Measurements from ENCODE around the gene PDXK. TPM values are rescaled to one million over a fixed set of nuclear protein-coding genes. Genes with fewer than 3 reads are reported as not detected.

The PDXK gene
- total RNA-seq, 2 donors from 2014 or later = 33.7 to 68.9 TPM

DNA sequence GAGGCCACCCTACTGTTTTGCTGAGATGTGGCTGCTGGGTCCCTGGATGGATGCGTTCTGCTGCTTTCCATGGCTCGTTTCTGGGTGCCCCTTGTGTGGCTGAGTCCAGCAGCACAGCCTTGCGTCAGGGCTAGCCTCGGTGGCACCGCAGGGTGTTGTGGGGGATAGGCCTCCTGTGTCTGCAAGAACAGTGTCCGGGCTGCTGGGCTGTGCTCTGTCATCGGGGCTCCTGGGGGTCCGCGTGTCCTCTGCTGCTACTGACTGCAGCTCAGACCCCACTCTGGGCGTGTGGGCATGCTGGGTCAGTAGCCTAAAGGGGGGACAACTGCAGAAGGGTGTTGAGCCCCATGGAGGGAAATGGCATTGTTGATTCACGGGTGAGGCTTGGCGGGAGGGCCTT, 75.4 kb downstream of the PDXK start:
- Histone ChIP-seq H3K27me3 (no peaks in the 10 kb centered on the region), H3K27ac (no peak overlapping the region), H3K4me3 (no peak overlapping the region), H3K4me1 (peaks cover 14% of the 10 kb centered on the region), H3K36me3 (replicated peaks in 1 of 2; ENCODE audit: insufficient read depth in 1 of 2, low read depth in 2 of 2) (peaks cover 18 to 39% of the 10 kb centered on the region in 2 donors), H3K9me3 (no peaks in the 10 kb centered on the region)
- DNase-seq (no peak), ATAC-seq (no peak)
- WGBS, 2 donors = 92% methylated on average over 12 of the region's 12 CpGs; no CpG with 5 or more reads in 1 of the 2 donors
- intact Hi-C loops (cut with DNase I) = no loop called here
- no peak for TF ChIP-seq POLR2A (IDR thresholded peaks at IDR 0.05)
- TF ChIP-seq, protein P1, sequence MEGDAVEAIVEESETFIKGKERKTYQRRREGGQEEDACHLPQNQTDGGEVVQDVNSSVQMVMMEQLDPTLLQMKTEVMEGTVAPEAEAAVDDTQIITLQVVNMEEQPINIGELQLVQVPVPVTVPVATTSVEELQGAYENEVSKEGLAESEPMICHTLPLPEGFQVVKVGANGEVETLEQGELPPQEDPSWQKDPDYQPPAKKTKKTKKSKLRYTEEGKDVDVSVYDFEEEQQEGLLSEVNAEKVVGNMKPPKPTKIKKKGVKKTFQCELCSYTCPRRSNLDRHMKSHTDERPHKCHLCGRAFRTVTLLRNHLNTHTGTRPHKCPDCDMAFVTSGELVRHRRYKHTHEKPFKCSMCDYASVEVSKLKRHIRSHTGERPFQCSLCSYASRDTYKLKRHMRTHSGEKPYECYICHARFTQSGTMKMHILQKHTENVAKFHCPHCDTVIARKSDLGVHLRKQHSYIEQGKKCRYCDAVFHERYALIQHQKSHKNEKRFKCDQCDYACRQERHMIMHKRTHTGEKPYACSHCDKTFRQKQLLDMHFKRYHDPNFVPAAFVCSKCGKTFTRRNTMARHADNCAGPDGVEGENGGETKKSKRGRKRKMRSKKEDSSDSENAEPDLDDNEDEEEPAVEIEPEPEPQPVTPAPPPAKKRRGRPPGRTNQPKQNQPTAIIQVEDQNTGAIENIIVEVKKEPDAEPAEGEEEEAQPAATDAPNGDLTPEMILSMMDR (IDR thresholded peaks at IDR 0.05) = no peak

DNA sequence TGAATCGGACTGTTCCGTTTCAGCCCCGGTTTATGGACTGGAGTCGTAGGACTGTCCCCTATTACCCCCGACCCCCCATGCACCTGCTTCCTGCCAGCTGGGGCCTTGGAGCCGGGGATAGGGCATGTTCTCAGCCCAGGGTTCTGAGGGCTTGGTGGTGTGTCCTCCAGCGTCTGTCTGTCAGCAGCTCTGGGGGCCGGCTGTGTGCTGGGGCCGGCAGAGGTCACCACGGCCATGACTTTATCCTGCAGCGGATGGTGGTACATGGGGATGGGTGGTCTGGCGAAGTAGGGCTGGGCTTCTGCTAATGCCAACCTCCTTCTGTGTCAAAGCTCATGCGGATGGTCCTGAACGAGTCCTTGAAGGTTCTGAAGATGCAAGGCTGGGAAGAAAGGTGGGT, 75.9 kb downstream of the PDXK start:
- no peak for DNase-seq
- TF ChIP-seq, protein P1 (IDR thresholded peaks at IDR 0.05) = no peak
- no peak for TF ChIP-seq POLR2A (IDR thresholded peaks at IDR 0.05)
- H3K27ac ChIP-seq = no peak overlapping the region
- H3K27me3 ChIP-seq = no peaks in the 10 kb centered on the region
- no peak for ATAC-seq
- 85 to 95% methylated on average over 6 to 14 of the region's 14 CpGs for WGBS, 2 donors
- intact Hi-C loops (cut with DNase I) = no loop called here
- H3K36me3 ChIP-seq (replicated peaks in 1 of 2; ENCODE audit: insufficient read depth in 1 of 2, low read depth in 2 of 2) = peaks cover 18 to 42% of the 10 kb centered on the region in 2 donors
- peaks cover 14% of the 10 kb centered on the region for H3K4me1 ChIP-seq
- H3K9me3 ChIP-seq = no peaks in the 10 kb centered on the region
- no peak overlapping the region for H3K4me3 ChIP-seq

DNA sequence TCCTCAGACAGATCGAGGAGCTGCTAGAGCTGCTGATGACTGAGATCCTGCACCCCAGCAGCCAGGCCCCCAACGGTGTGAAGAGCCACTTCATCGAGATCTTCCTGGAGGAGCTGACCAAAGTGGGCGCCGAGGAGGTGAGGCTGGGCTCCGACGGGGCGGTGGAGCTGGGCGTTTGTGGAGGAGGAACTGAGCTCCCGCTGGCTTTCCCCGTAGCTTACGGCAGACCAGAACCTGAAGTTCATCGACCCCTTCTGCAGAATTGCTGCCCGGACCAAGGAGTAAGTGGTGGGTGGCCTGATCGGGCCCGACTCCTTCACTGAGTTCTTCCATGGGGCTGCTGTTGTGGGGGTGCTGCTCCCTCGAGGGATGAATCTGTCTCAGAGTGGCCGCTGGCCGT, 78.5 kb downstream of the PDXK start:
- WGBS, 2 donors = 84% methylated on average over 19 of the region's 19 CpGs; no CpG with 5 or more reads in 1 of the 2 donors
- Histone ChIP-seq H3K4me3 (no peak overlapping the region), H3K36me3 (replicated peaks in 1 of 2; ENCODE audit: insufficient read depth in 1 of 2, low read depth in 2 of 2) (peaks cover 18 to 48% of the 10 kb centered on the region in 2 donors), H3K27ac (no peak overlapping the region), H3K9me3 (no peaks in the 10 kb centered on the region), H3K4me1 (no peaks in the 10 kb centered on the region), H3K27me3 (no peaks in the 10 kb centered on the region)
- DNase-seq = no peak
- no peak for ATAC-seq
- intact Hi-C loops (cut with DNase I) = no loop called here
- TF ChIP-seq, protein P1 (IDR thresholded peaks at IDR 0.05) = no peak
- no peak for TF ChIP-seq POLR2A (IDR thresholded peaks at IDR 0.05)

DNA sequence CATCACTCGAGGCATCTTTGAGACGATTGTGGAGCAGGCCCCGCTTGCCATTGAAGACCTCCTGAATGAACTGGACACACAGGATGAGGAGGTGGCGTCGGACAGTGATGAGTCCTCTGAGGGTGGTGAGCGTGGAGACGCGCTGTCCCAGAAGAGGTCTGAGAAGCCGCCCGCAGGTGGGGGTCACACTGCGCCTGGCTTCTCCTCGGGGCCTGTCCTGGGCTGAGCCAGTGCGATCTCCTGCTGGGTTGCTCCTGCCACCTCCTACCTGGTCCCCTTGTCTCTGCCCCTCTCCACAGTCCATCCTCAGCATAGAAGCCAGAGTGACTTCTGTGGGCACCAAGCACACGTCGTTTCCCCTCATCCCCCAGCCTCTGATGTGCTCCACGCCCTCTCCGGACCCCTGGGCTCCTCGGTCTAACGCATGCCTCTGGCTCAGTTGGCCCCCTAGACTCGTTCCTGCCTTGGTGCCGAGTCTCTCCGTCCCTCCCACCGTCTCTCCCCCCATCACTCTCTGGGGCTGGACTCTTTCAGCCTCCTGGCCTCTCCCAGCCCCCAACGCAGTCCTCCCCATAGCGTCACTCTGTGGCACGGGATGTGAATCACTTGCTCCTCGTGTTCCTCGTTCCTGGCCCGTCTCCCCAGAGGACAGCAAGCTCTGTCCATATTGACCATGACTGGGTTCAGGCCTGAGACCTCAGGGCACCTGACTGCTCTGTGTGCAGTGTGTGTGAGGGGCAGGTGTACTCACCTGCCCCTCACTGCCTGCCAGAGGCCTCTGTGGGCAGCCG, 79.2 kb downstream of the PDXK start:
- no peaks in the 10 kb centered on the region for H3K27me3 ChIP-seq
- no peak for DNase-seq
- intact Hi-C loops (cut with DNase I) = no loop called here
- H3K27ac ChIP-seq = no peak overlapping the region
- H3K9me3 ChIP-seq = no peaks in the 10 kb centered on the region
- TF ChIP-seq, protein P1 (IDR thresholded peaks at IDR 0.05) = no peak
- no peak for TF ChIP-seq POLR2A (IDR thresholded peaks at IDR 0.05)
- no peak for ATAC-seq
- H3K36me3 ChIP-seq (replicated peaks in 1 of 2; ENCODE audit: insufficient read depth in 1 of 2, low read depth in 2 of 2) = peaks cover 18 to 50% of the 10 kb centered on the region in 2 donors
- WGBS, 2 donors = 89 to 90% methylated on average over 27 to 30 of the region's 30 CpGs
- H3K4me3 ChIP-seq = no peak overlapping the region
- no peaks in the 10 kb centered on the region for H3K4me1 ChIP-seq

All from body of pancreas (tissue), 4 donors.